ENCODE results near the gene GPX6. TPM values are rescaled to one million over a fixed set of nuclear protein-coding genes. Genes with fewer than 3 reads are reported as not detected.

The GPX6 gene
- total and polyA plus RNA-seq, 2 donors (not counting 3 experiments of a cell fraction or from before 2014, with no cell fraction given): not detected

- Histone ChIP-seq H3K9ac (replicated peaks; ENCODE audit: extremely low read depth, insufficient read depth, low read length) (no peak overlapping the region), H3K9me1 (replicated peaks; ENCODE audit: control insufficient read depth, extremely low read depth, insufficient read depth, low read length) (no peaks in the 10 kb centered on the region), H2AFZ (ENCODE audit: low read depth, low read length) (no peak overlapping the region), H3K36me3 (ENCODE audit: control insufficient read depth in 2 of 2, extremely low read depth in 1 of 2, insufficient read depth in 2 of 2, low read length in 2 of 2) (no peaks in the 10 kb centered on the region), H3K9me3 (replicated peaks; ENCODE audit: control insufficient read depth, insufficient read depth, low read length) (no peaks in the 10 kb centered on the region), H3K4me1 (ENCODE audit: control insufficient read depth, extremely low read depth, insufficient read depth, low read length) (no peaks in the 10 kb centered on the region), H3K4me3 (replicated peaks in 1 of 3; ENCODE audit: insufficient read depth in 1 of 3, low read depth in 1 of 3, low read length in 3 of 3) (no peak overlapping the region), H3K79me2 (ENCODE audit: control insufficient read depth, insufficient read depth, low read length) (no peaks in the 10 kb centered on the region), H3K4me2 (ENCODE audit: insufficient read depth, low read length) (no peak overlapping the region), H3K27ac (ENCODE audit: insufficient read depth, low read depth, low read length) (no peak overlapping the region), H4K20me1 (replicated peaks; ENCODE audit: control insufficient read depth, extremely low read depth, insufficient read depth, low read length) (no peaks in the 10 kb centered on the region), H3K27me3 (ENCODE audit: control insufficient read depth in 2 of 2, insufficient read depth in 2 of 2, low read length in 2 of 2) (peaks cover 5 to 17% of the 10 kb centered on the region in 2 experiments)
- dilution Hi-C loops (cut with MboI; ENCODE audit: extremely low pct_ligation_motif_present, low sequenced_read_pairs): no loop called here
- POLR2A ChIA-PET: interaction anchor here (0.6 kb wide), 1 partner anchor 34 kb away, joined by 5 read pairs; no protein-coding TSS in a partner anchor
- intact Hi-C loops (cut with micrococcal nuclease): no loop called here
- CTCF ChIA-PET: no interaction called here
- FAIRE-seq: no peak
- no peak for DNase-seq (ENCODE audit: low read depth, low spot score)
- TF ChIP-seq JUN (IDR thresholded peaks at IDR 0.05; ENCODE audit: borderline replicate concordance, insufficient read depth, insufficient read length, low read depth) (no peak), MAX (IDR thresholded peaks at IDR 0.05; ENCODE audit: insufficient read depth, insufficient read length) (no peak), GATA2 (IDR thresholded peaks at IDR 0.05; ENCODE audit: insufficient read depth, insufficient read length, low read depth, low read length) (no peak), POLR2AphosphoS5 (IDR thresholded peaks at IDR 0.05; ENCODE audit: insufficient read depth, low read depth, low read length) (no peak), FOS (IDR thresholded peaks at IDR 0.05; ENCODE audit: borderline replicate concordance, insufficient read depth, low read length) (no peak), MYC (IDR thresholded peaks at IDR 0.05; ENCODE audit: low read depth, low read length) (no peak), EZH2 (IDR thresholded peaks at IDR 0.05; ENCODE audit: borderline replicate concordance, low read depth, low read length, severe bottlenecking) (no peak), POLR2A (IDR thresholded peaks at IDR 0.05; ENCODE audit: low read depth, low read length) (no peak)
- BruUV-seq (replicated peaks): no TSS peak
These were observed 39.5 kb upstream of the GPX6 start for GRCh38 chr6:28555136-28555535.

Measured in endothelial cell of umbilical vein (primary cell).